Measurements from ENCODE around the gene MGAT4C. TPM values are rescaled to one million over a fixed set of nuclear protein-coding genes. Genes with fewer than 3 reads are reported as not detected.

Gene MGAT4C
- total RNA-seq, 1 donor from 2014 or later, result 1.2 TPM

GRCh38 chr12:86292480-86292879, 36.3 kb upstream of the MGAT4C start:
- no peak overlapping the region for H3K4me2 ChIP-seq (ENCODE audit: low read length)
- H3K36me3 Mint-ChIP-seq (ENCODE audit: low read depth, unreplicated experiment), result no peaks in the 10 kb centered on the region
- no peak for TF ChIP-seq CTCF (IDR thresholded peaks at IDR 0.05; ENCODE audit: insufficient read depth, low read depth, low read length)
- TF ChIP-seq EZH2 (IDR thresholded peaks at IDR 0.05; ENCODE audit: insufficient read depth, low read length), result no peak
- H3K9ac ChIP-seq (ENCODE audit: low read length), result no peak overlapping the region
- no peaks in the 10 kb centered on the region for H3K4me1 ChIP-seq (ENCODE audit: insufficient read depth, low read length)
- H3K9me3 ChIP-seq (ENCODE audit: insufficient read depth, low read depth, low read length), result no peaks in the 10 kb centered on the region
- no peak overlapping the region for H2AFZ ChIP-seq (ENCODE audit: low read depth, low read length)
- H3K79me2 ChIP-seq (ENCODE audit: insufficient read depth, low read length), result no peaks in the 10 kb centered on the region
- no peak overlapping the region for H3K27ac ChIP-seq (ENCODE audit: low read depth, low read length)
- no peak overlapping the region for H3K27ac Mint-ChIP-seq (ENCODE audit: unreplicated experiment)
- H3K27me3 ChIP-seq (ENCODE audit: insufficient read depth, low read length), result no peaks in the 10 kb centered on the region
- H3K36me3 ChIP-seq (ENCODE audit: insufficient read depth, low read length), result no peaks in the 10 kb centered on the region
- H3K4me3 Mint-ChIP-seq (ENCODE audit: unreplicated experiment), result no peak overlapping the region
- H3K9me3 Mint-ChIP-seq (ENCODE audit: unreplicated experiment), result peaks cover 3% of the 10 kb centered on the region
- no peaks in the 10 kb centered on the region for H4K20me1 ChIP-seq (ENCODE audit: insufficient read depth, low read length)
- FAIRE-seq, result no peak
- H3K4me3 ChIP-seq (ENCODE audit: insufficient read depth, low read depth, low read length), result no peak overlapping the region
- no peaks in the 10 kb centered on the region for H3K27me3 Mint-ChIP-seq (ENCODE audit: low read depth, unreplicated experiment)
- no peak for DNase-seq (ENCODE audit: low read depth)
- H3K4me1 Mint-ChIP-seq (ENCODE audit: low read depth, unreplicated experiment), result no peaks in the 10 kb centered on the region

GRCh38 chr12:86290615-86291014, 34.4 kb upstream of the MGAT4C start:
- H3K9ac ChIP-seq (ENCODE audit: low read length), result no peak overlapping the region
- H3K4me2 ChIP-seq (ENCODE audit: low read length), result no peak overlapping the region
- H3K36me3 ChIP-seq (ENCODE audit: insufficient read depth, low read length), result no peaks in the 10 kb centered on the region
- H3K9me3 ChIP-seq (ENCODE audit: insufficient read depth, low read depth, low read length), result no peaks in the 10 kb centered on the region
- no peaks in the 10 kb centered on the region for H3K27me3 ChIP-seq (ENCODE audit: insufficient read depth, low read length)
- H3K4me1 ChIP-seq (ENCODE audit: insufficient read depth, low read length), result no peaks in the 10 kb centered on the region
- Mint-ChIP-seq H3K27ac (ENCODE audit: unreplicated experiment) (no peak overlapping the region), H3K4me1 (ENCODE audit: low read depth, unreplicated experiment) (no peaks in the 10 kb centered on the region), H3K36me3 (ENCODE audit: low read depth, unreplicated experiment) (no peaks in the 10 kb centered on the region), H3K27me3 (ENCODE audit: low read depth, unreplicated experiment) (no peaks in the 10 kb centered on the region), H3K4me3 (ENCODE audit: unreplicated experiment) (no peak overlapping the region), H3K9me3 (ENCODE audit: unreplicated experiment) (peaks cover 3% of the 10 kb centered on the region)
- H2AFZ ChIP-seq (ENCODE audit: low read depth, low read length), result no peak overlapping the region
- H3K27ac ChIP-seq (ENCODE audit: low read depth, low read length), result no peak overlapping the region
- TF ChIP-seq EZH2 (IDR thresholded peaks at IDR 0.05; ENCODE audit: insufficient read depth, low read length), result no peak
- TF ChIP-seq CTCF (IDR thresholded peaks at IDR 0.05; ENCODE audit: insufficient read depth, low read depth, low read length), result no peak
- no peak for FAIRE-seq
- no peaks in the 10 kb centered on the region for H3K79me2 ChIP-seq (ENCODE audit: insufficient read depth, low read length)
- no peak overlapping the region for H3K4me3 ChIP-seq (ENCODE audit: insufficient read depth, low read depth, low read length)
- DNase-seq (ENCODE audit: low read depth), result peak; percentile 4
- H4K20me1 ChIP-seq (ENCODE audit: insufficient read depth, low read length), result no peaks in the 10 kb centered on the region

- TF ChIP-seq EZH2 (IDR thresholded peaks at IDR 0.05; ENCODE audit: insufficient read depth, low read length) (no peak), CTCF (IDR thresholded peaks at IDR 0.05; ENCODE audit: insufficient read depth, low read depth, low read length) (no peak)
- no peaks in the 10 kb centered on the region for H3K4me1 ChIP-seq (ENCODE audit: insufficient read depth, low read length)
- no peak overlapping the region for H3K4me3 Mint-ChIP-seq (ENCODE audit: unreplicated experiment)
- no peaks in the 10 kb centered on the region for H3K36me3 ChIP-seq (ENCODE audit: insufficient read depth, low read length)
- FAIRE-seq (no peak), DNase-seq (ENCODE audit: low read depth) (no peak)
- no peak overlapping the region for H3K4me3 ChIP-seq (ENCODE audit: insufficient read depth, low read depth, low read length)
- no peaks in the 10 kb centered on the region for H3K9me3 Mint-ChIP-seq (ENCODE audit: unreplicated experiment)
- H3K9ac ChIP-seq (ENCODE audit: low read length), result no peak overlapping the region
- no peaks in the 10 kb centered on the region for H3K27me3 Mint-ChIP-seq (ENCODE audit: low read depth, unreplicated experiment)
- no peak overlapping the region for H2AFZ ChIP-seq (ENCODE audit: low read depth, low read length)
- no peaks in the 10 kb centered on the region for H4K20me1 ChIP-seq (ENCODE audit: insufficient read depth, low read length)
- H3K27ac ChIP-seq (ENCODE audit: low read depth, low read length), result no peak overlapping the region
- no peak overlapping the region for H3K4me2 ChIP-seq (ENCODE audit: low read length)
- H3K4me1 Mint-ChIP-seq (ENCODE audit: low read depth, unreplicated experiment), result no peaks in the 10 kb centered on the region
- no peak overlapping the region for H3K27ac Mint-ChIP-seq (ENCODE audit: unreplicated experiment)
- no peaks in the 10 kb centered on the region for H3K79me2 ChIP-seq (ENCODE audit: insufficient read depth, low read length)
- no peaks in the 10 kb centered on the region for H3K36me3 Mint-ChIP-seq (ENCODE audit: low read depth, unreplicated experiment)
- H3K27me3 ChIP-seq (ENCODE audit: insufficient read depth, low read length), result no peaks in the 10 kb centered on the region
- no peaks in the 10 kb centered on the region for H3K9me3 ChIP-seq (ENCODE audit: insufficient read depth, low read depth, low read length)
Measured at GRCh38 chr12:86286119-86286518, 29.9 kb upstream of the MGAT4C start.

Measured in astrocyte (in vitro differentiated cells and primary cell).